Pancreas (tissue), 10 donors: ENCODE data around the gene RICTOR. TPM values are rescaled to one million over a fixed set of nuclear protein-coding genes. Genes with fewer than 3 reads are reported as not detected.

Experiments used
- ATAC-seq, 4 donors: fragments of 200-7000 bp; cut with Tn5 transposase; one replicate each; pipeline versions ENCODE4 v1.8.0 to v1.9.1; 2020; ENCODE audit warnings: mild to moderate bottlenecking in 4 of 4, moderate library complexity in 4 of 4
- DNase-seq, 6 donors: peaks; one replicate each; pipeline ENCODE4 v3.0.0-alpha.2; 2020
- FAIRE-seq: peaks from 2 replicates; lab custom pipeline; 2012; peaks lifted over from hg19 to GRCh38; lab: Jason Lieb, UNC
- H3K27ac ChIP-seq, 4 donors: fragments of 200-600 bp; sonication (generic); 1 replicate in 3 of 4; 2 replicates in 1 of 4; pipeline versions ENCODE4 v1.5.0 to v1.8.0; 2020
- H3K27me3 ChIP-seq, 4 donors: fragments of 200-600 bp; one replicate each; pipeline ENCODE4 v1.8.0; 2021
- H3K36me3 ChIP-seq, 3 donors: fragments of 200-600 bp; sonication (generic) in 1 of 3; one replicate each; pipeline versions ENCODE4 v1.5.0 to v1.8.0; 2020 to 2021
- H3K4me1 ChIP-seq, 3 donors: fragments of 200-600 bp; one replicate each; pipeline ENCODE4 v1.8.0; 2021
- H3K4me3 ChIP-seq, 4 donors: fragments of 200-600 bp; sonication (generic) in 2 of 4; one replicate each; pipeline versions ENCODE4 v1.5.0 to v1.8.0; 2020 to 2021
- H3K9me3 ChIP-seq, 4 donors: fragments of 200-600 bp; one replicate each; pipeline ENCODE4 v1.8.0; 2021
- CTCF ChIP-seq, 4 donors: fragments of 200-600 bp; sonication (generic) in 3 of 4; IDR thresholded peaks; one replicate each; pipeline versions ENCODE4 v1.5.0 to v1.8.0; 2021; ENCODE audit warnings: antibody characterized with exemption in 4 of 4
- WGBS, 2 donors: extraction: QIAGEN DNeasy Blood & Tissue Kit; methylation state at CpG; one replicate each; pipeline ENCODE4 v1.1.7; 2013; 5-methylcytosine and 5-hydroxymethylcytosine counted together
- intact Hi-C, 3 donors: fragments of 100-400 bp; cut with DNase I; formaldehyde crosslinking; loops; one replicate each; pipeline versions ENCODE4 v1.11.1 to v1.14.2; 2022
- polyA plus RNA-seq, 2 donors: library from polyadenylated mRNA; stranded (reverse); fragments of 200-250 nt; gene quantifications; one replicate each; pipeline ENCODE4 v1.2.3, GENCODE V29; 2013
- total RNA-seq, 6 donors: library from RNA; stranded (reverse); fragmentation: NEBNext Ultra II Directional in 4 of 6; extraction: Animal tissue kit (Norgen Biotek cat#: 25700) in 4 of 6; gene quantifications; one replicate each; pipeline versions ENCODE4 v1.2.1 to v1.2.4, GENCODE V29; 2021 to 2023
- donor health status: healthy with polysubstance abuse.
- donor health status: DM: no; HTN: no; CAD: no; lungs with moderate emphysema.
- donor health status: DM: no; HTN: no; CAD: no.
- donor health status: control.
- donor health status: control.
- donor health status: Bipolar disorder and iron deficiency.
- donor health status: DM: yes; HTN: yes; CAD: no.
- donor health status: DM: no; HTN: no; CAD: no.
- donor health status: DM: no; HTN: no; CAD: no.
- donor health status: DM: yes; HTN: yes; CAD: no.

Gene RICTOR
- total and polyA plus RNA-seq, 8 donors: 4.2 to 23.0 (median 14.1) TPM

- 77 to 81% methylated on average over 3 of the region's 3 CpGs for WGBS, 2 donors
- Histone ChIP-seq H3K27me3 (no peaks in the 10 kb centered on the region), H3K9me3 (no peaks in the 10 kb centered on the region), H3K4me3 (no peak overlapping the region), H3K4me1 (no peaks in the 10 kb centered on the region), H3K36me3 (no peaks in the 10 kb centered on the region), H3K27ac (no peak overlapping the region)
- no peak for TF ChIP-seq CTCF (IDR thresholded peaks at IDR 0.05)
- ATAC-seq (no peak), DNase-seq (no peak), FAIRE-seq (no peak)
- intact Hi-C loops: no loop called here
Observed at GRCh38 chr5:38896760-38897159, 177.4 kb downstream of the RICTOR start.

GRCh38 chr5:38892363-38892762 lies 181.8 kb downstream of the RICTOR start:
- 94 to 97% methylated on average over 3 of the region's 3 CpGs for WGBS, 2 donors
- DNase-seq: no peak
- Histone ChIP-seq H3K4me1 (no peaks in the 10 kb centered on the region), H3K9me3 (no peaks in the 10 kb centered on the region), H3K27ac (no peak overlapping the region), H3K27me3 (no peaks in the 10 kb centered on the region), H3K4me3 (no peak overlapping the region), H3K36me3 (no peaks in the 10 kb centered on the region)
- intact Hi-C loops: no loop called here
- no peak for TF ChIP-seq CTCF (IDR thresholded peaks at IDR 0.05)
- FAIRE-seq: no peak
- ATAC-seq: peak in 1 of 4 donors; percentile 11

- ATAC-seq: peak in 1 of 4 donors; percentile 23
- intact Hi-C loops: no loop called here
- Histone ChIP-seq H3K4me3 (no peak overlapping the region), H3K9me3 (no peaks in the 10 kb centered on the region), H3K36me3 (peaks cover 0 to 4% (median 0%) of the 10 kb centered on the region in 3 donors), H3K27ac (no peak overlapping the region), H3K4me1 (no peaks in the 10 kb centered on the region), H3K27me3 (no peaks in the 10 kb centered on the region)
- DNase-seq: no peak
- TF ChIP-seq CTCF (IDR thresholded peaks at IDR 0.05): no peak
- 91 to 93% methylated on average over 6 of the region's 6 CpGs for WGBS, 2 donors
- FAIRE-seq: no peak
Observed at GRCh38 chr5:38891563-38891962, 182.6 kb downstream of the RICTOR start.

- 90 to 98% methylated on average over 1 of the region's 1 CpG for WGBS, 2 donors
- H3K27me3 ChIP-seq: no peaks in the 10 kb centered on the region
- peaks cover 0 to 6% (median 0%) of the 10 kb centered on the region in 3 donors for H3K36me3 ChIP-seq
- intact Hi-C loops: no loop called here
- ATAC-seq (no peak), FAIRE-seq (peak; percentile 82), DNase-seq (no peak)
- H3K27ac ChIP-seq: no peak overlapping the region
- no peaks in the 10 kb centered on the region for H3K4me1 ChIP-seq
- no peak overlapping the region for H3K4me3 ChIP-seq
- H3K9me3 ChIP-seq: no peaks in the 10 kb centered on the region
- no peak for TF ChIP-seq CTCF (IDR thresholded peaks at IDR 0.05)
Observed at GRCh38 chr5:38889424-38889823, 184.8 kb downstream of the RICTOR start.

- no peak for ATAC-seq
- peaks cover 0 to 6% (median 0%) of the 10 kb centered on the region in 3 donors for H3K36me3 ChIP-seq
- no peaks in the 10 kb centered on the region for H3K27me3 ChIP-seq
- no peaks in the 10 kb centered on the region for H3K4me1 ChIP-seq
- FAIRE-seq: no peak
- H3K4me3 ChIP-seq: no peak overlapping the region
- intact Hi-C loops: no loop called here
- WGBS, 2 donors: 71 to 81% methylated on average over 8 of the region's 8 CpGs
- DNase-seq: no peak
- no peaks in the 10 kb centered on the region for H3K9me3 ChIP-seq
- TF ChIP-seq CTCF (IDR thresholded peaks at IDR 0.05): no peak
- no peak overlapping the region for H3K27ac ChIP-seq
Observed at GRCh38 chr5:38888041-38888440, 186.2 kb downstream of the RICTOR start.

Other genes with a start within 250 kb of the RICTOR start
- 10 to 100 TPM in 3 of 6 donors, 1 to 10 TPM in 3; 7.9 to 29.0 (median 10.8) TPM for gene OSMR, start 228.4 kb downstream of the RICTOR start, total RNA-seq
- 1 to 10 TPM; 5.5 TPM for gene OSMR, start 228.4 kb downstream of the RICTOR start, polyA plus RNA-seq
- gene FYB1, start 145.2 kb upstream of the RICTOR start, total RNA-seq: 10 to 100 TPM in 1 of 6 donors, 1 to 10 TPM in 3, under 1 TPM in 2; 0.79 to 16.9 (median 2.5) TPM
- under 1 TPM; 0.49 to 0.56 TPM for gene FYB1, start 145.2 kb upstream of the RICTOR start, polyA plus RNA-seq